HCT116 (cell line): ENCODE measurements around the gene FAM43A. TPM values are rescaled to one million over a fixed set of nuclear protein-coding genes. Genes with fewer than 3 reads are reported as not detected.

Experiments used
- ATAC-seq: fragments of 200-7000 bp; cut with Tn5 transposase; 2 replicates; pipeline ENCODE4 v1.9.1; 2020; ENCODE audit warnings: mild to moderate bottlenecking, moderate library complexity
- BruUV-seq: library from RNA; stranded (reverse); fragments of 400-500 nt; replicated peaks from 2 replicates; lab custom pipeline; 2021; lab: Mats Ljungman, UMichigan
- CTCF ChIA-PET: fragments of 300-600 bp; sonication (Branson Sonifier 250); formaldehyde crosslinking; loops from one replicate; lab custom pipeline; 2021; ENCODE audit warnings: antibody characterized with exemption; lab: Charles Lee
- POLR2A ChIA-PET: fragments of 300-600, 350-600 bp; sonication (Branson Sonifier 250); formaldehyde crosslinking; loops from one replicate; lab custom pipeline; 2021; ENCODE audit warnings: antibody characterized with exemption; lab: Charles Lee
- RAD21 ChIA-PET, 2 experiments: fragments of 300-600 bp; sonication (Branson Sonifier 250); formaldehyde crosslinking; loops; one replicate each; lab custom pipeline; 2023; ENCODE audit warnings: low total read pairs in 2 of 2; ENCODE audit not compliant: uncharacterized antibody in 2 of 2, unreplicated experiment in 2 of 2, low non-redundant PET in 1 of 2; lab: Charles Lee
- DNase-seq: peaks from one replicate; pipeline ENCODE4 v3.0.0-alpha.2; 2010; ENCODE audit warnings: low read depth, low spot score
- H2AFZ ChIP-seq: fragments of 200-600 bp; shearing (Covaris generic), sonication (generic); 2 replicates; pipeline ENCODE4 v1.6.1; 2017; ENCODE audit warnings: low read depth, mixed run types, mixed read lengths, antibody characterized with exemption, low read length; ENCODE audit not compliant: poor library complexity, severe bottlenecking
- H3K27ac ChIP-seq: 2 replicates; pipeline ENCODE4 v1.5.1; 2012; ENCODE audit warnings: low read depth, low read length
- H3K27me3 ChIP-seq: fragments of 200-600 bp; sonication (generic); 2 replicates; pipeline ENCODE4 v1.6.1; 2016; ENCODE audit warnings: mixed run types, low read length, mixed read lengths; ENCODE audit not compliant: insufficient read depth
- H3K36me3 ChIP-seq, 2 experiments: fragments of 200-500 bp in 1 of 2; fragments of 200-600 bp in 1 of 2; sonication (Bioruptor generic) in 1 of 2; sonication (generic) in 1 of 2; 2 replicates each; pipeline versions ENCODE4 v1.5.1 to v1.6.1; 2014 to 2016; ENCODE audit warnings: low read length in 2 of 2, inconsistent platforms in 1 of 2, mixed read lengths in 1 of 2, mixed run types in 1 of 2; ENCODE audit not compliant: insufficient read depth in 2 of 2, control insufficient read depth in 1 of 2
- H3K4me1 ChIP-seq, 2 experiments: fragments of 200-600 bp in 1 of 2; sonication (generic) in 1 of 2; 2 replicates each; pipeline versions ENCODE4 v1.5.1 to v1.6.1; 2012 to 2017; ENCODE audit warnings: low read length in 2 of 2, inconsistent platforms in 1 of 2, mild to moderate bottlenecking in 1 of 2, mixed read lengths in 1 of 2, mixed run types in 1 of 2, moderate library complexity in 1 of 2; ENCODE audit not compliant: insufficient read depth in 2 of 2, control insufficient read depth in 1 of 2
- H3K4me2 ChIP-seq: fragments of 200-600 bp; sonication (generic); 2 replicates; pipeline ENCODE4 v1.6.1; 2017; ENCODE audit warnings: mixed run types, low read length, mixed read lengths
- H3K4me3 ChIP-seq, 2 experiments: fragments of 200-600 bp in 1 of 2; sonication (generic) in 1 of 2; replicated peaks in 1 of 2; 2 replicates each; pipeline ENCODE4 v1.5.1; 2011 to 2016; ENCODE audit warnings: low read length in 2 of 2, control low read depth in 1 of 2, low read depth in 1 of 2, mild to moderate bottlenecking in 1 of 2, mixed read lengths in 1 of 2, mixed run types in 1 of 2
- H3K79me2 ChIP-seq: fragments of 200-600 bp; sonication (generic); 2 replicates; pipeline ENCODE4 v1.6.1; 2017; ENCODE audit warnings: mild to moderate bottlenecking, mixed run types, low read length, moderate library complexity, mixed read lengths; ENCODE audit not compliant: insufficient read depth
- H3K9ac ChIP-seq: fragments of 200-600 bp; sonication (generic); 2 replicates; pipeline ENCODE4 v1.6.1; 2016; ENCODE audit warnings: low read length, mixed read lengths
- H3K9me2 ChIP-seq: fragments of 200-600 bp; sonication (generic), shearing (Covaris generic); 2 replicates; pipeline ENCODE4 v1.6.1; 2017; ENCODE audit warnings: mixed run types, mild to moderate bottlenecking, moderate library complexity; ENCODE audit not compliant: insufficient read depth
- H3K9me3 ChIP-seq, 2 experiments: fragments of 200-500 bp in 1 of 2; fragments of 200-600 bp in 1 of 2; sonication (Bioruptor generic) in 1 of 2; sonication (generic) in 1 of 2; 2 replicates each; pipeline ENCODE4 v1.6.1; 2014 to 2017; ENCODE audit warnings: low read length in 2 of 2, mixed read lengths in 2 of 2, inconsistent platforms in 1 of 2, low read depth in 1 of 2, mild to moderate bottlenecking in 1 of 2, mixed run types in 1 of 2, moderate library complexity in 1 of 2; ENCODE audit not compliant: control insufficient read depth in 1 of 2, insufficient read depth in 1 of 2
- H4K20me1 ChIP-seq: fragments of 200-600 bp; sonication (generic), shearing (Covaris generic); 2 replicates; pipeline ENCODE4 v1.6.1; 2017; ENCODE audit warnings: mixed run types, mild to moderate bottlenecking, moderate library complexity; ENCODE audit not compliant: insufficient read depth
- CEBPB ChIP-seq: IDR thresholded peaks from 2 replicates; pipeline ENCODE4 v1.6.1; 2012; ENCODE audit warnings: low read depth
- EGR1 ChIP-seq: IDR thresholded peaks from 2 replicates; pipeline ENCODE4 v1.6.1; 2012; ENCODE audit warnings: low read depth
- ELF1 ChIP-seq: IDR thresholded peaks from 2 replicates; pipeline ENCODE4 v1.6.1; 2012; ENCODE audit warnings: low read depth, borderline replicate concordance
- EZH2 ChIP-seq: fragments of 200-600 bp; sonication (generic); IDR thresholded peaks from 2 replicates; pipeline ENCODE4 v1.6.1; 2017; ENCODE audit warnings: antibody characterized with exemption, mixed run types
- POLR2A ChIP-seq: IDR thresholded peaks from 2 replicates; pipeline ENCODE4 v1.7.0; 2011; ENCODE audit warnings: borderline replicate concordance; ENCODE audit not compliant: insufficient read depth, insufficient read length; ENCODE audit errors: extremely low read depth
- POLR2AphosphoS5 ChIP-seq: IDR thresholded peaks from 2 replicates; pipeline ENCODE4 v1.6.1; 2011; ENCODE audit warnings: mild to moderate bottlenecking, low read depth, low read length, moderate library complexity
- SIN3A ChIP-seq: IDR thresholded peaks from 2 replicates; pipeline ENCODE4 v1.6.1; 2012; ENCODE audit warnings: low read depth
- SP1 ChIP-seq: IDR thresholded peaks from 2 replicates; pipeline ENCODE4 v1.6.1; 2012; ENCODE audit warnings: low read depth
- SRF ChIP-seq: IDR thresholded peaks from 2 replicates; pipeline ENCODE4 v1.6.1; 2012; ENCODE audit warnings: low read depth
- YY1 ChIP-seq: IDR thresholded peaks from 2 replicates; pipeline ENCODE4 v1.6.1; 2011; ENCODE audit warnings: low read length, low read depth, moderate library complexity, mild to moderate bottlenecking; ENCODE audit not compliant: insufficient replicate concordance; ENCODE audit errors: extremely low read depth
- ZFX ChIP-seq: fragments of 450-650 bp; IDR thresholded peaks from 2 replicates; pipeline ENCODE4 v1.6.1; 2017
- intact Hi-C: fragments of 100-400 bp; cut with micrococcal nuclease; formaldehyde crosslinking; loops from 2 replicates; pipeline ENCODE4 v1.10.0; 2022
- total RNA-seq: library from RNA; stranded (reverse); gene quantifications from one replicate; pipeline ENCODE4 v1.2.1, GENCODE V29; 2021; ENCODE audit not compliant: unreplicated experiment
- TF ChIP-seq, protein P1 (sequence below): IDR thresholded peaks from 2 replicates; pipeline ENCODE4 v1.6.1; 2011; ENCODE audit warnings: mild to moderate bottlenecking, low read length, moderate library complexity; ENCODE audit not compliant: insufficient replicate concordance; ENCODE audit errors: extremely low read depth
- TF ChIP-seq, protein P2 (sequence below): IDR thresholded peaks from 2 replicates; pipeline ENCODE4 v1.6.1; 2012
- TF ChIP-seq, protein P3 (sequence below): IDR thresholded peaks from 2 replicates; pipeline ENCODE4 v1.6.1; 2012; ENCODE audit warnings: low read depth

Gene FAM43A
- total RNA-seq, 1 experiment from 2014 or later: 6.8 TPM

DNA sequence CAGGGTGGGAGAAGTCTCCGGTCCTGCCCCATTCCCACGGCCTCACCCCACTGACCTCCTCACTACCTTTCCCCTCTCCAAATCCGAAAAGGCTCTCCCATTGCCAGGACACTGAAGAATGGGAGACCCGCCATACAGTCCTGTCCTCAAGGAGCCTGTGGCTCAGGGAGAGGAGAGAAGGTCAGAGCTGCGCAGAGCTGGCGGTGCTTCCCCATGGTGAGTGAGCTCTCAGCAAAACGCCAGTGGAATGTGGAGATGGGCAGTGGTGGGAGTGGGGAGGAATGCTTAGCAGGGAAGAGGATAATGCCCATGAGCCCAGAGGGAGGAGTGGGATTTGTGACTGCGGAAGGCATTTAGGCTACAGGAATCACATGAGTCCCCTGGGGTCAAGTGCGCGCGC is 20.1 kb downstream of the FAM43A start (continued):
- TF ChIP-seq, protein P1, sequence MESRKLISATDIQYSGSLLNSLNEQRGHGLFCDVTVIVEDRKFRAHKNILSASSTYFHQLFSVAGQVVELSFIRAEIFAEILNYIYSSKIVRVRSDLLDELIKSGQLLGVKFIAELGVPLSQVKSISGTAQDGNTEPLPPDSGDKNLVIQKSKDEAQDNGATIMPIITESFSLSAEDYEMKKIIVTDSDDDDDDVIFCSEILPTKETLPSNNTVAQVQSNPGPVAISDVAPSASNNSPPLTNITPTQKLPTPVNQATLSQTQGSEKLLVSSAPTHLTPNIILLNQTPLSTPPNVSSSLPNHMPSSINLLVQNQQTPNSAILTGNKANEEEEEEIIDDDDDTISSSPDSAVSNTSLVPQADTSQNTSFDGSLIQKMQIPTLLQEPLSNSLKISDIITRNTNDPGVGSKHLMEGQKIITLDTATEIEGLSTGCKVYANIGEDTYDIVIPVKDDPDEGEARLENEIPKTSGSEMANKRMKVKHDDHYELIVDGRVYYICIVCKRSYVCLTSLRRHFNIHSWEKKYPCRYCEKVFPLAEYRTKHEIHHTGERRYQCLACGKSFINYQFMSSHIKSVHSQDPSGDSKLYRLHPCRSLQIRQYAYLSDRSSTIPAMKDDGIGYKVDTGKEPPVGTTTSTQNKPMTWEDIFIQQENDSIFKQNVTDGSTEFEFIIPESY: no peak
- TF ChIP-seq YY1 (no peak), EGR1 (no peak)

DNA sequence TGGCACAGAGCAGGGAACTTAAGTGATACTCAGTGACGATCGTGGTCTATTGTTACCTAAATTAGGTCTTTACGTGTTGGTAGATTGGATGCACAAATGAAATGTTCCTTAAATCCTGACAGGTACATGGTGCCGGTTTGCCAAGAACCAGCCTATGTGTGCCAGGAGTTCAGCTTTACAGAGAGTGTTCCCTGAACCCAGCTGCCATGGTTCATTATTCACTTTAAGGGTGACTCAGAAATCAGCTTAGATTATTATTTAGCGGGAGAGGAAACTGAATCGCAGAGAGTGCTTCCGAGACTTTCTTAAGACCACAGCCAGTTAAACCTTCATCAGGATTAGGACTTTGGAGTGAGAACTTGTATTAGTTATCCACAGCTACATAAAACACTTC is 21.5 kb downstream of the FAM43A start:
- H3K79me2 ChIP-seq: no peaks in the 10 kb centered on the region
- ChIA-PET RAD21 (no interaction called here), CTCF (no interaction called here), POLR2A (no interaction called here)
- H3K9ac ChIP-seq: no peak overlapping the region
- H3K4me2 ChIP-seq: no peak overlapping the region
- H3K9me2 ChIP-seq: 0 out of 2 replicates have a peak, but pooled peaks cover 3% of the 10 kb centered on the region
- ATAC-seq (no peak), DNase-seq (no peak)
- no peak for TF ChIP-seq ZFX
- TF ChIP-seq EZH2: no peak
- no peak for TF ChIP-seq SP1
- TF ChIP-seq, protein P2, sequence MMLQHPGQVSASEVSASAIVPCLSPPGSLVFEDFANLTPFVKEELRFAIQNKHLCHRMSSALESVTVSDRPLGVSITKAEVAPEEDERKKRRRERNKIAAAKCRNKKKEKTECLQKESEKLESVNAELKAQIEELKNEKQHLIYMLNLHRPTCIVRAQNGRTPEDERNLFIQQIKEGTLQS: no peak
- TF ChIP-seq POLR2A: no peak
- no peak for TF ChIP-seq CEBPB
- TF ChIP-seq, protein P3, sequence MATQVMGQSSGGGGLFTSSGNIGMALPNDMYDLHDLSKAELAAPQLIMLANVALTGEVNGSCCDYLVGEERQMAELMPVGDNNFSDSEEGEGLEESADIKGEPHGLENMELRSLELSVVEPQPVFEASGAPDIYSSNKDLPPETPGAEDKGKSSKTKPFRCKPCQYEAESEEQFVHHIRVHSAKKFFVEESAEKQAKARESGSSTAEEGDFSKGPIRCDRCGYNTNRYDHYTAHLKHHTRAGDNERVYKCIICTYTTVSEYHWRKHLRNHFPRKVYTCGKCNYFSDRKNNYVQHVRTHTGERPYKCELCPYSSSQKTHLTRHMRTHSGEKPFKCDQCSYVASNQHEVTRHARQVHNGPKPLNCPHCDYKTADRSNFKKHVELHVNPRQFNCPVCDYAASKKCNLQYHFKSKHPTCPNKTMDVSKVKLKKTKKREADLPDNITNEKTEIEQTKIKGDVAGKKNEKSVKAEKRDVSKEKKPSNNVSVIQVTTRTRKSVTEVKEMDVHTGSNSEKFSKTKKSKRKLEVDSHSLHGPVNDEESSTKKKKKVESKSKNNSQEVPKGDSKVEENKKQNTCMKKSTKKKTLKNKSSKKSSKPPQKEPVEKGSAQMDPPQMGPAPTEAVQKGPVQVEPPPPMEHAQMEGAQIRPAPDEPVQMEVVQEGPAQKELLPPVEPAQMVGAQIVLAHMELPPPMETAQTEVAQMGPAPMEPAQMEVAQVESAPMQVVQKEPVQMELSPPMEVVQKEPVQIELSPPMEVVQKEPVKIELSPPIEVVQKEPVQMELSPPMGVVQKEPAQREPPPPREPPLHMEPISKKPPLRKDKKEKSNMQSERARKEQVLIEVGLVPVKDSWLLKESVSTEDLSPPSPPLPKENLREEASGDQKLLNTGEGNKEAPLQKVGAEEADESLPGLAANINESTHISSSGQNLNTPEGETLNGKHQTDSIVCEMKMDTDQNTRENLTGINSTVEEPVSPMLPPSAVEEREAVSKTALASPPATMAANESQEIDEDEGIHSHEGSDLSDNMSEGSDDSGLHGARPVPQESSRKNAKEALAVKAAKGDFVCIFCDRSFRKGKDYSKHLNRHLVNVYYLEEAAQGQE: no peak
- TF ChIP-seq YY1: no peak
- TF ChIP-seq EGR1: no peak
- no peak for TF ChIP-seq SIN3A
- no peak for TF ChIP-seq ELF1
- no peak for TF ChIP-seq POLR2AphosphoS5
- TF ChIP-seq SRF: no peak
- no peak overlapping the region for H3K27ac ChIP-seq
- peaks cover 0 to 10% of the 10 kb centered on the region in 2 experiments; a peak in 2 of 4 replicates for H3K4me1 ChIP-seq
- intact Hi-C loops: no loop called here
- no peaks in the 10 kb centered on the region for H3K27me3 ChIP-seq
- no TSS peak for BruUV-seq
- H4K20me1 ChIP-seq: no peaks in the 10 kb centered on the region
- H2AFZ ChIP-seq: no peak overlapping the region
- H3K36me3 ChIP-seq: no peaks in the 10 kb centered on the region
- H3K9me3 ChIP-seq: no peaks in the 10 kb centered on the region; a peak in 1 of 4 replicates
- H3K4me3 ChIP-seq: no peak overlapping the region
